RWPE1 (cell line): Measurements from ENCODE around the gene ARHGEF40.

Experiments
- CTCF ChIA-PET: fragments of 350-600 bp; sonication (Branson Sonifier 250); formaldehyde crosslinking; extraction: SDS; loops from one replicate; lab custom pipeline; 2021; lab: Yijun Ruan, JAX
- POLR2A ChIA-PET: fragments of 400-600 bp; formaldehyde crosslinking; extraction: SDS; loops from one replicate; lab custom pipeline; 2020; ENCODE audit warnings: antibody characterized with exemption; ENCODE audit not compliant: low non-redundant PET; lab: Yijun Ruan, JAX
- DNase-seq: peaks from one replicate; pipeline ENCODE4 v3.0.0; 2012; ENCODE audit warnings: low spot score
- H3K27ac ChIP-seq: fragments of 450-650 bp; 2 replicates; pipeline ENCODE4 v1.5.1; 2017
- CTCF ChIP-seq: fragments of 450-650 bp; conservative IDR thresholded peaks from 2 replicates; pipeline ENCODE4 v1.5.1; 2017; ENCODE audit warnings: low read depth, mild to moderate bottlenecking

The ARHGEF40 gene

GRCh38 chr14:21042918-21043317 is 27.2 kb upstream of the ARHGEF40 start:
- CTCF ChIA-PET: interaction anchor here (1.1 to 4.6 kb wide), 3 partner anchors 28 to 61 kb away, joined by 4 to 83 read pairs (median 7); no protein-coding TSS in a partner anchor
- no peak for TF ChIP-seq CTCF
- no peak for DNase-seq
- POLR2A ChIA-PET: no interaction called here
- H3K27ac ChIP-seq: no peak overlapping the region; the same call in 1 of the 2 replicates

- CTCF ChIA-PET: interaction anchor here (1.1 to 1.7 kb wide), 3 partner anchors 19 to 61 kb away, joined by 4 to 7 read pairs (median 4); no protein-coding TSS in a partner anchor
- no peak for TF ChIP-seq CTCF
- no peak overlapping the region; the same call in 1 of the 2 replicates for H3K27ac ChIP-seq
- no peak for DNase-seq
- POLR2A ChIA-PET: interaction anchor here (0.6 kb wide), 1 partner anchor 700 kb away, joined by 5 read pairs; no protein-coding TSS in a partner anchor
Measured at GRCh38 chr14:21043387-21043973, 26.6 kb upstream of the ARHGEF40 start.

- DNase-seq: no peak
- no peak for TF ChIP-seq CTCF
- CTCF ChIA-PET: interaction anchor here (1.1 to 1.7 kb wide), 2 partner anchors 20 to 29 kb away, joined by 4 to 7 read pairs; no protein-coding TSS in a partner anchor
- H3K27ac ChIP-seq: no peak overlapping the region
- POLR2A ChIA-PET: interaction anchor here (0.6 kb wide), 1 partner anchor 701 kb away, joined by 5 read pairs; no protein-coding TSS in a partner anchor
Measured at GRCh38 chr14:21043974-21044618, 26.0 kb upstream of the ARHGEF40 start.

GRCh38 chr14:21047378-21047781 is 22.7 kb upstream of the ARHGEF40 start:
- POLR2A ChIA-PET: no interaction called here
- CTCF ChIA-PET: interaction anchor here (0.6 to 0.9 kb wide), 3 partner anchors 33 to 283 kb away, joined by 3 to 8 read pairs (median 3); no protein-coding TSS in a partner anchor
- DNase-seq: no peak
- H3K27ac ChIP-seq: no peak overlapping the region
- no peak for TF ChIP-seq CTCF

- POLR2A ChIA-PET: no interaction called here
- H3K27ac ChIP-seq: no peak overlapping the region
- no peak for DNase-seq
- no peak for TF ChIP-seq CTCF
- CTCF ChIA-PET: interaction anchor here (0.6 kb wide), 2 partner anchors 19 to 35 kb away, joined by 3 to 4 read pairs; no protein-coding TSS in a partner anchor
Measured at GRCh38 chr14:21048638-21049037, 21.5 kb upstream of the ARHGEF40 start.

- CTCF ChIA-PET: interaction anchor here (0.6 kb wide), 2 partner anchors 19 to 35 kb away, joined by 3 to 4 read pairs; no protein-coding TSS in a partner anchor
- no peak for TF ChIP-seq CTCF
- H3K27ac ChIP-seq: no peak overlapping the region
- no peak for DNase-seq
- POLR2A ChIA-PET: no interaction called here
Measured at GRCh38 chr14:21049271-21049673, 20.8 kb upstream of the ARHGEF40 start.
